ENCODE measurements around the gene SLC6A6.

SLC6A6 gene

DNA sequence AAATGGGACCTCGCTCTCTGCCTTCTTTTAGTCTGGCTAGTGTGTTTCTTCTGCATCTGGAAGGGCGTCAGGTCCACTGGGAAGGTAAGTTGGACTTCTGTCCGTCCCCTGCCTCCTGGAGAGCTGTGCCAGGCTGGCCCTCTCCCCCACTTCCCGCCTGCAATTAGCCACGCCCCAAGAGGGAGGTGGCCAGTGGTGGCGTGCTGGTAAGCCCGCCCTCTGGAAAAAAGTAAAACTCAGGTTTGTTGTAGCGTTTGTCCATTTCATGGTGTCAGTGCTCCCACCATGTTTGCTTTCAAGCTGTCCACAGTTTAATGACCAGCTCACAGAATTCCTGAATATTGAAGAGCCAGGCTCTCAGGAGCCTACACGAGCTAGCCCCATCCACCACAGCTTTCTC is 55.6 kb downstream of the SLC6A6 start:
- 79% methylated on average over 8 of the region's 9 CpGs for WGBS
- no peak for DNase-seq
- Histone ChIP-seq H3K4me1 (ENCODE audit: control insufficient read depth, insufficient read depth, low read depth, low read length) (peaks cover 73% of the 10 kb centered on the region), H4K8ac (ENCODE audit: low read length) (no peak overlapping the region), H3K23ac (ENCODE audit: low read length in 2 of 2) (no peak overlapping the region), H3K36me3 (ENCODE audit: control insufficient read depth in 1 of 2, insufficient read depth in 2 of 2, low read depth in 1 of 2, low read length in 2 of 2) (peaks cover 36 to 68% of the 10 kb centered on the region in 2 experiments), H3K18ac (ENCODE audit: low read depth in 1 of 2, low read length in 2 of 2) (peak overlapping the region in 1 of 2 experiments; percentile 22), H3K14ac (ENCODE audit: low read length in 2 of 2) (no peak overlapping the region), H3K79me1 (replicated peaks; ENCODE audit: low read length, poor library complexity, severe bottlenecking) (peaks cover 13% of the 10 kb centered on the region), H2AK5ac (ENCODE audit: low read length, severe bottlenecking) (peak overlapping the region; percentile 83), H2BK120ac (ENCODE audit: low read depth, low read length) (no peak overlapping the region), H4K91ac (ENCODE audit: low read length) (no peak overlapping the region), H3K4me2 (ENCODE audit: low read length, poor library complexity, severe bottlenecking) (peak overlapping the region; percentile 12), H3K4ac (ENCODE audit: low read depth in 1 of 2, low read length in 2 of 2) (no peak overlapping the region), H3K9ac (ENCODE audit: low read length) (no peak overlapping the region), H3K27ac (ENCODE audit: low read length, poor library complexity, severe bottlenecking) (peak overlapping the region; percentile 94), H3K27me3 (ENCODE audit: control insufficient read depth in 1 of 2, insufficient read depth in 1 of 2, low read length in 2 of 2) (no peaks in the 10 kb centered on the region), H3K4me3 (ENCODE audit: insufficient read depth in 1 of 2, low read depth in 1 of 2, low read length in 2 of 2) (no peak overlapping the region), H2BK5ac (ENCODE audit: low read depth, low read length, poor library complexity, severe bottlenecking) (peak overlapping the region; percentile 77), H2AFZ (ENCODE audit: low read depth, low read length) (no peak overlapping the region), H3K9me3 (ENCODE audit: control insufficient read depth, low read length) (no peaks in the 10 kb centered on the region), H2BK12ac (ENCODE audit: low read length in 2 of 2) (no peak overlapping the region), H2BK15ac (ENCODE audit: low read depth, poor library complexity, severe bottlenecking) (no peak overlapping the region)

DNA sequence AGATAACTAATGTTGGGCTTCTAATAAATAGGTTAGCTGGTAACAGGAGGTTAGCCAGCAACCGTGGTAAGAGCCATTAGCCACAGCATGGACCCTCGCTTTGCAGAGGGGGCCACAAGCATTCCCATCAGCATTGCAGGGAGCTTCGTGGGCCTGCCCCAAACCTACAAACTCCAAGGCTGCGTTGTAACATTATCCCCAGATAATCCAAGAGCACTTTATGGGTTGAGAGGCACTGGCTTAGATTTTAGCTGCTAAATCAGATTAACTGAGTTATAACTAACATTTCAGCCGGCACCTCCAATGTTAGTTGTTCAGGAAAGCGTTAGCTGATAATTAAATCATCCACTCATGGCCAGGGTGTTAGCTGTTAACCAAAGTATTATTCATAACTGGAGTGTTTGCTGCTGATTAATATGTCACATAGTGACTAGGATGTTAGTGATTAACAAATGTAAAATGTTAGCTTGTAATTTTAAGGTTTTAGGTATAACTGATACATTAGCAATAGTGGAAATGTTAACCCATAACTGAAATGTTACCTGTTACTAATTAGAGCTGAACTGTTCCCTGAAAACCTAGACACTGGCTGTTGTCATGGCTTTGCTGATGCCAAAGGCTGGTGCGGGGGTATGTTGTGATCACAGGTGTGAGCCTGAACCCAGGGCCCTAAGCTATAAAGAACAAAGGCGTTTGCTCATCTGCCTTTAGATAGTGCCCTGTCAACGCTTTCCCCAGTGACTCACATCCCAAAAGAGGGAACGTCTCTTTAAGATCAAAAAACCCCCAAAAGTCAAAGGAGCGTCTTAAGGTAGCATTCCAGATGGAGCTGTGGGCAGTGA is 56.2 kb downstream of the SLC6A6 start:
- Histone ChIP-seq H3K9me3 (ENCODE audit: control insufficient read depth, low read length) (no peaks in the 10 kb centered on the region), H3K27me3 (ENCODE audit: control insufficient read depth in 1 of 2, insufficient read depth in 1 of 2, low read length in 2 of 2) (no peaks in the 10 kb centered on the region), H3K4me2 (ENCODE audit: low read length, poor library complexity, severe bottlenecking) (peak overlapping the region; percentile 36), H3K4ac (ENCODE audit: low read depth in 1 of 2, low read length in 2 of 2) (no peak overlapping the region), H3K4me1 (ENCODE audit: control insufficient read depth, insufficient read depth, low read depth, low read length) (peaks cover 74% of the 10 kb centered on the region), H2BK120ac (ENCODE audit: low read depth, low read length) (no peak overlapping the region), H2AK5ac (ENCODE audit: low read length, severe bottlenecking) (peak overlapping the region; percentile 83), H3K9ac (ENCODE audit: low read length) (no peak overlapping the region), H3K79me1 (replicated peaks; ENCODE audit: low read length, poor library complexity, severe bottlenecking) (peaks cover 14% of the 10 kb centered on the region), H4K91ac (ENCODE audit: low read length) (no peak overlapping the region), H3K36me3 (ENCODE audit: control insufficient read depth in 1 of 2, insufficient read depth in 2 of 2, low read depth in 1 of 2, low read length in 2 of 2) (peaks cover 41 to 74% of the 10 kb centered on the region in 2 experiments), H3K27ac (ENCODE audit: low read length, poor library complexity, severe bottlenecking) (peak overlapping the region; percentile 94), H2BK5ac (ENCODE audit: low read depth, low read length, poor library complexity, severe bottlenecking) (peak overlapping the region; percentile 77), H3K23ac (ENCODE audit: low read length in 2 of 2) (no peak overlapping the region), H2BK15ac (ENCODE audit: low read depth, poor library complexity, severe bottlenecking) (no peak overlapping the region), H2AFZ (ENCODE audit: low read depth, low read length) (no peak overlapping the region), H4K8ac (ENCODE audit: low read length) (no peak overlapping the region), H3K4me3 (ENCODE audit: insufficient read depth in 1 of 2, low read depth in 1 of 2, low read length in 2 of 2) (no peak overlapping the region), H3K18ac (ENCODE audit: low read depth in 1 of 2, low read length in 2 of 2) (no peak overlapping the region), H2BK12ac (ENCODE audit: low read length in 2 of 2) (no peak overlapping the region), H3K14ac (ENCODE audit: low read length in 2 of 2) (no peak overlapping the region)
- WGBS, result 82% methylated on average over 10 of the region's 11 CpGs
- no peak for DNase-seq

DNA sequence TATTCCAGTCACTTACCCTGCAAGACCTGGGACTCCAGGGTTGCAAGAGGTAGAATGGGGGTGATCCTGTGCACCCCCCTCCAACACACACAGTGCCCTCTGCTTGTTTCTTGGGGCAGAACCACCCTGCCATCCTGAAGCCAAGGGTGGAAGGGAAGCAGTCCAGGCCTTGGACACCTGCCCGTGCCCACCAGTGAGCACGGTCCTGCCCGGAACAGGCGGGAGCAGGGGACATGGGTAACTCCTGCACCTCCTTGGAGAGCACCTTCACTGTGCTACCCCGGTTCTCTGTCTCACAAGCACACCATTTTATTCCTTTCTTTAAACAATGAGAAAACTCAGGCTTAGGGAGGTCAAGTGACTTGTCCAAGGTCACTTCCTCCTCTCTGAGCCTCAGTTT is 57.0 kb downstream of the SLC6A6 start:
- H2BK12ac ChIP-seq (ENCODE audit: low read length in 2 of 2), result no peak overlapping the region
- whole genome bisulfite sequencing, result 79% methylated on average over 3 of the region's 5 CpGs
- H3K27me3 ChIP-seq (ENCODE audit: control insufficient read depth in 1 of 2, insufficient read depth in 1 of 2, low read length in 2 of 2), result no peaks in the 10 kb centered on the region
- H2AK5ac ChIP-seq (ENCODE audit: low read length, severe bottlenecking), result peak overlapping the region; percentile 28
- peaks cover 70% of the 10 kb centered on the region for H3K4me1 ChIP-seq (ENCODE audit: control insufficient read depth, insufficient read depth, low read depth, low read length)
- H2BK120ac ChIP-seq (ENCODE audit: low read depth, low read length), result no peak overlapping the region
- H4K8ac ChIP-seq (ENCODE audit: low read length), result no peak overlapping the region
- no peak overlapping the region for H3K9ac ChIP-seq (ENCODE audit: low read length)
- peak overlapping the region; percentile 94 for H3K27ac ChIP-seq (ENCODE audit: low read length, poor library complexity, severe bottlenecking)
- no peak overlapping the region for H3K4me3 ChIP-seq (ENCODE audit: insufficient read depth in 1 of 2, low read depth in 1 of 2, low read length in 2 of 2)
- H4K91ac ChIP-seq (ENCODE audit: low read length), result no peak overlapping the region
- H3K79me1 ChIP-seq (replicated peaks; ENCODE audit: low read length, poor library complexity, severe bottlenecking), result peaks cover 14% of the 10 kb centered on the region
- H3K4ac ChIP-seq (ENCODE audit: low read depth in 1 of 2, low read length in 2 of 2), result no peak overlapping the region
- H2BK5ac ChIP-seq (ENCODE audit: low read depth, low read length, poor library complexity, severe bottlenecking), result peak overlapping the region; percentile 67
- H3K36me3 ChIP-seq (ENCODE audit: control insufficient read depth in 1 of 2, insufficient read depth in 2 of 2, low read depth in 1 of 2, low read length in 2 of 2), result peaks cover 48 to 74% of the 10 kb centered on the region in 2 experiments
- no peak overlapping the region for H3K4me2 ChIP-seq (ENCODE audit: low read length, poor library complexity, severe bottlenecking)
- H3K18ac ChIP-seq (ENCODE audit: low read depth in 1 of 2, low read length in 2 of 2), result no peak overlapping the region
- no peaks in the 10 kb centered on the region for H3K9me3 ChIP-seq (ENCODE audit: control insufficient read depth, low read length)
- DNase-seq, result no peak
- no peak overlapping the region for H2BK15ac ChIP-seq (ENCODE audit: low read depth, poor library complexity, severe bottlenecking)
- H2AFZ ChIP-seq (ENCODE audit: low read depth, low read length), result no peak overlapping the region
- no peak overlapping the region for H3K23ac ChIP-seq (ENCODE audit: low read length in 2 of 2)
- no peak overlapping the region for H3K14ac ChIP-seq (ENCODE audit: low read length in 2 of 2)

DNA sequence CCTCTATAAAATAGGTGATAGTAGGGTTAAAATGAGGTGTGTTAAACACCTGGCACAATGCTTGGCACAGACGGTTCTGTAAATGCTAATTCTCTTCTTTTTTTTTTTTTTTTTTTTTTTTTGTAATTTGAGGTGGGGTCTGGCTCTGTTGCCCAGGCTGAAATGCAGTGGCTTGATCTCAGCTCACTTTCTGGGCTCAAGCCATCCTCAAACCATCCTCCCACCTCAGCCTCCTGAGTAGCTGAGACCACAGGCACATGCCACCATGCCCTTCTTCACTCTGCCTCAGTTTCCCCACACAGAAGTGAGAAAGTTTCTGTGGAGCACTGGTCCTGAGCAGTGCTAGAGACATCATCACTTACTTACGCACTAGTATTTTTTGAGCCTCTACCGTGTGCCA is 57.4 kb downstream of the SLC6A6 start:
- 85% methylated on average over 3 of the region's 3 CpGs for WGBS
- Histone ChIP-seq H3K14ac (ENCODE audit: low read length in 2 of 2) (no peak overlapping the region), H2AK5ac (ENCODE audit: low read length, severe bottlenecking) (peak overlapping the region; percentile 81), H3K36me3 (ENCODE audit: control insufficient read depth in 1 of 2, insufficient read depth in 2 of 2, low read depth in 1 of 2, low read length in 2 of 2) (peaks cover 50 to 74% of the 10 kb centered on the region in 2 experiments), H3K4me3 (ENCODE audit: insufficient read depth in 1 of 2, low read depth in 1 of 2, low read length in 2 of 2) (no peak overlapping the region), H3K27ac (ENCODE audit: low read length, poor library complexity, severe bottlenecking) (peak overlapping the region; percentile 94), H2BK15ac (ENCODE audit: low read depth, poor library complexity, severe bottlenecking) (no peak overlapping the region), H3K9ac (ENCODE audit: low read length) (no peak overlapping the region), H3K4me1 (ENCODE audit: control insufficient read depth, insufficient read depth, low read depth, low read length) (peaks cover 69% of the 10 kb centered on the region), H4K91ac (ENCODE audit: low read length) (no peak overlapping the region), H2BK12ac (ENCODE audit: low read length in 2 of 2) (no peak overlapping the region), H3K79me1 (replicated peaks; ENCODE audit: low read length, poor library complexity, severe bottlenecking) (peaks cover 12% of the 10 kb centered on the region), H2AFZ (ENCODE audit: low read depth, low read length) (no peak overlapping the region), H3K4me2 (ENCODE audit: low read length, poor library complexity, severe bottlenecking) (no peak overlapping the region), H3K23ac (ENCODE audit: low read length in 2 of 2) (no peak overlapping the region), H3K18ac (ENCODE audit: low read depth in 1 of 2, low read length in 2 of 2) (no peak overlapping the region), H3K4ac (ENCODE audit: low read depth in 1 of 2, low read length in 2 of 2) (no peak overlapping the region), H3K9me3 (ENCODE audit: control insufficient read depth, low read length) (no peaks in the 10 kb centered on the region), H4K8ac (ENCODE audit: low read length) (no peak overlapping the region), H2BK5ac (ENCODE audit: low read depth, low read length, poor library complexity, severe bottlenecking) (no peak overlapping the region), H3K27me3 (ENCODE audit: control insufficient read depth in 1 of 2, insufficient read depth in 1 of 2, low read length in 2 of 2) (no peaks in the 10 kb centered on the region), H2BK120ac (ENCODE audit: low read depth, low read length) (no peak overlapping the region)
- DNase-seq, result no peak
